Ovary (tissue), 3 donors: ENCODE measurements around the gene MRPS25.

Experiments
- EP300 ChIP-seq: sonication (generic); formaldehyde crosslinking; IDR thresholded peaks from one replicate; pipeline ENCODE4 v1.6.1; 2017; ENCODE audit warnings: antibody characterized with exemption
- POLR2A ChIP-seq: fragments of 450-650 bp; IDR thresholded peaks from one replicate; pipeline ENCODE4 v1.6.1; 2017; ENCODE audit warnings: antibody characterized with exemption, mild to moderate bottlenecking, moderate library complexity
- TF ChIP-seq, protein P1 (sequence below), 3 donors: fragments of 450-650 bp in 2 of 3; fragments of 200-600 bp in 1 of 3; IDR thresholded peaks; one replicate each; pipeline versions ENCODE4 v1.5.1 to v1.8.0; 2016 to 2022; ENCODE audit warnings: antibody characterized with exemption in 3 of 3, mild to moderate bottlenecking in 1 of 3
- donor health status: DM: no; HTN: no; CAD: no.

- TF ChIP-seq, protein P1, sequence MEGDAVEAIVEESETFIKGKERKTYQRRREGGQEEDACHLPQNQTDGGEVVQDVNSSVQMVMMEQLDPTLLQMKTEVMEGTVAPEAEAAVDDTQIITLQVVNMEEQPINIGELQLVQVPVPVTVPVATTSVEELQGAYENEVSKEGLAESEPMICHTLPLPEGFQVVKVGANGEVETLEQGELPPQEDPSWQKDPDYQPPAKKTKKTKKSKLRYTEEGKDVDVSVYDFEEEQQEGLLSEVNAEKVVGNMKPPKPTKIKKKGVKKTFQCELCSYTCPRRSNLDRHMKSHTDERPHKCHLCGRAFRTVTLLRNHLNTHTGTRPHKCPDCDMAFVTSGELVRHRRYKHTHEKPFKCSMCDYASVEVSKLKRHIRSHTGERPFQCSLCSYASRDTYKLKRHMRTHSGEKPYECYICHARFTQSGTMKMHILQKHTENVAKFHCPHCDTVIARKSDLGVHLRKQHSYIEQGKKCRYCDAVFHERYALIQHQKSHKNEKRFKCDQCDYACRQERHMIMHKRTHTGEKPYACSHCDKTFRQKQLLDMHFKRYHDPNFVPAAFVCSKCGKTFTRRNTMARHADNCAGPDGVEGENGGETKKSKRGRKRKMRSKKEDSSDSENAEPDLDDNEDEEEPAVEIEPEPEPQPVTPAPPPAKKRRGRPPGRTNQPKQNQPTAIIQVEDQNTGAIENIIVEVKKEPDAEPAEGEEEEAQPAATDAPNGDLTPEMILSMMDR (IDR thresholded peaks at IDR 0.05) = no peak
- no peak for TF ChIP-seq POLR2A
- no peak for TF ChIP-seq EP300
Observed at GRCh38 chr3:15107075-15107947, 42.2 kb upstream of the MRPS25 start.
